ENCODE data around the gene CD274.
"Not testable (repeated sequence)": the region's sequence is repeated elsewhere in the genome, so short reads cannot be mapped to it uniquely, and the experiment has no call there.

The CD274 gene

DNA sequence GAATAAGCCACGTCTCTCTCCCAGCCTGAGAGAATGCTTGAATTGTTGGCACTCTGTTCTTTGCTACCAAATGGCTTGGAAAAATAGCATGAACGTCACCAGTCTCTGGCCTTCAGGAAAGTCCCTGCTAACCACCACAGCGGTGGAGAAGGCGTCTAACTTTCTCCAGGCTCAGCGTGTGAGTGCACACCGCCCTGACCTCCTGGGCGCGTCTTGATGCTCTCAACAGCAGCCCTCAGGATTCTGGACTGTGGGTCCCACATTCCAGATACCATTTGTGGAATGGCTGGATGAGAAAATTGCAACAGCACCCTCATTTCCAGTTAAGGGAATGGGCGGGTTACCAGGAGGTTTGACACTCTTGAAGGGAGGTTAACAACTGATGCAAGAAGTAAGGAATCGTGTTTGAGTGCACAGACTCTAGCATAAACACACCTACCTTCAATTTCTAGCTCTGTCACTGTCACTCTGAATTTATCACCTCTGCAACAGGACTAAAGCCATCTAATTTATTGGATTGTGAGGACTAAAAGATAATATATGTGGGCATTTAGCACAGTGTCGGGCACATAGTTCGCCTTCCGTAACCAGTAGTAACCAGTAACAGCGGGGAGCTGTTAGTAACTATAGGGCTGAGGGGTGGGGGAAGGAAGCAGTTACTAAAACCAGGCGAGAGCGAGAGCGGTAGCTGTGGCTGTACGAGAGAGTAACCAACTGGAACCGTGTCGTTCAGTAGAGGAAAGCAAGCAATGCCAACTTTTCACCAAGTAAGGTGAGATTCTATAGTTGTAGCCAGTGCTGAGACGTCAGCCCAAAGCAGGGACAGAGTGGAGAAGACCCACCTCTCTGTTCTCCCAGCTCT, 11.8 kb upstream of the CD274 start:
- WGBS, result 85% methylated on average over 21 of the region's 21 CpGs
- H3K4me3 ChIP-seq (ENCODE audit: low read length), result peak overlapping the region; percentile 95

DNA sequence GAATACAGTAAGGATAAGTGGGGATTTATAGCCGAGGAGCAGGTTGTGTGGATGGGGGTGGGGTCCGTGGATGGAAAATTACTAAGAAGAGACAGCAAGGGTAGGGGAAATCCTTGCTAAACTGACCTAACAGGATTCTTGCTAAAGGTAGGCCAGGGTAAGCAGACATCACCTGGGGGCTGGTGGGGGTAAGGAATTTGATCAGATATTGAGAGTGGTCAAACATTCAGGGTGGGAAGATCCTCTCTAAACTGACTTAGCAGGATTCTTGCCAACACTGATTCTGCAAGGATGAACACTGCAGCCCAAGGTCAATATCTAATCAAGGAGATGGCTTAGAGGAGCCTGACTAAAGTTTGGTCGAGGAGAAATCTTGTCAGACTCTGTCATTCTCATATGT, 9.9 kb upstream of the CD274 start:
- no peak overlapping the region for H3K27ac ChIP-seq (ENCODE audit: low read depth, low read length)
- H3K4me1 ChIP-seq (ENCODE audit: insufficient read depth, low read length), result peaks cover 6% of the 10 kb centered on the region; the same call in 1 of the 2 replicates
- peaks cover 7% of the 10 kb centered on the region for H3K36me3 ChIP-seq (ENCODE audit: insufficient read depth, low read length)
- H3K4me3 ChIP-seq (ENCODE audit: low read length), result no peak overlapping the region
- no peak overlapping the region for H3K9ac ChIP-seq (ENCODE audit: low read depth, low read length)
- H3K9me3 ChIP-seq (ENCODE audit: insufficient read depth, low read depth, low read length), result 0 out of 2 replicates have a peak, but pooled peaks cover 3% of the 10 kb centered on the region
- no peaks in the 10 kb centered on the region; the same call in 1 of the 2 replicates for H3K27me3 ChIP-seq (ENCODE audit: insufficient read depth, low read length)
- 89% methylated on average over 3 of the region's 3 CpGs for WGBS

More for the DNA sequence above, 11.8 kb upstream of the CD274 start:
- Histone ChIP-seq H3K9ac (ENCODE audit: low read depth, low read length) (peak overlapping the region; percentile 36), H3K9me3 (ENCODE audit: insufficient read depth, low read depth, low read length) (peaks cover 6% of the 10 kb centered on the region; the same call in 1 of the 2 replicates), H3K36me3 (ENCODE audit: insufficient read depth, low read length) (peaks cover 11% of the 10 kb centered on the region), H3K4me1 (ENCODE audit: insufficient read depth, low read length) (peaks cover 6% of the 10 kb centered on the region; the same call in 1 of the 2 replicates), H3K27me3 (ENCODE audit: insufficient read depth, low read length) (no peaks in the 10 kb centered on the region; the same call in 1 of the 2 replicates), H3K27ac (ENCODE audit: low read depth, low read length) (0 out of 2 replicates have a peak overlapping the region, but pooled peaks have one; percentile 12)

DNA sequence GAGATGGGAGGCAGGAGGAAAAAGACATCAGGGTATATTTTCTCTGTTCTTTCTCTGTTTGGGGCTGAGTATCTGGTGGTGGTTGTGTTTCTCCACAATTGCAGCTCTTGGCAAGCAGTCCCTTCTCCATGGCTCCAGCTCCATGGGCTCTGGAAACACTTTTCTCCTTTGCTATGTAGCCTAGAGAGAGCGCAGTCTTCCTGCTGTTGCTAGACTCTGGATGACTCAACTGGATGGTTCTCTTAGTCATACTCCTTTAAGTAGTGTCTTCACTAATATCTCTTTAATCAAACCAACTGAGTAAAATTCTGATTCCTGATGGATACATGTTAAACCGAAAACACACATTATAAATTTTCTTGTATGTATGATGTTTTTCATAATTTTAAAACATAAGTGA, 9.3 kb upstream of the CD274 start:
- H3K27me3 ChIP-seq (ENCODE audit: insufficient read depth, low read length), result no peaks in the 10 kb centered on the region; the same call in 1 of the 2 replicates
- 97% methylated on average over 1 of the region's 2 CpGs for WGBS

DNA sequence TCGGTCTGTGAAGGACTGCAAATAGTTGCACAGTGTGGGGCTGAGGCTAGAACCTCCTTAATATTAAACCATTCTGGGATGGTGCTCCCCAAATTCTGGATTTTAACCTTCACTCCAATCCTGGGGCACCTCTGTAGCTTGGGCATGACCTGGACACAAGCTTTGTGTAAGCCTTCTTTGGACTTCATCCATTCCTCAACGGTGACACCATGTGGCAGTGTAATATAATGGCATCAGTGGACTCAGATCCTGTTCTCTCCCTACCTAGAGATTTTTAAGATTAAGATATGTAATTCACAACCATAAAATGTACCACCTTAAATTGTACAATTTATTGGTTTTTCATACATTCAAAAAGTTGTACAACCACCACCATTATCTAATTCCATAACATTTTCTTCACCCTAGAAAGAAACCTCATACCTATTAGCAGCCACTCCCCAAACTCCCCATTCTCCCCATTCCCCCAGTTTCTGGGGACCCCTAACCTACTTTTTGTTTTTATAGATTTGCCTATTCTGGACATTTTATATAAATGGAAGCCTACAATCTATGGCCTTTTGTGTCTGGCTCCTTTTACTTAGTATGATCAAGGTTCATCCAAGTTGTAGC, 7.8 kb upstream of the CD274 start:
- Histone ChIP-seq H3K9ac (ENCODE audit: low read depth, low read length) (no peak overlapping the region), H3K4me1 (ENCODE audit: insufficient read depth, low read length) (no peaks in the 10 kb centered on the region), H3K4me3 (ENCODE audit: low read length) (no peak overlapping the region), H3K9me3 (ENCODE audit: insufficient read depth, low read depth, low read length) (no peaks in the 10 kb centered on the region), H3K27ac (ENCODE audit: low read depth, low read length) (no peak overlapping the region), H3K27me3 (ENCODE audit: insufficient read depth, low read length) (no peaks in the 10 kb centered on the region; the same call in 1 of the 2 replicates), H3K36me3 (ENCODE audit: insufficient read depth, low read length) (no peaks in the 10 kb centered on the region)
- WGBS, result 51% methylated on average over 2 of the region's 2 CpGs

More for the DNA sequence above, 9.3 kb upstream of the CD274 start:
- Histone ChIP-seq H3K9ac (ENCODE audit: low read depth, low read length) (no peak overlapping the region), H3K36me3 (ENCODE audit: insufficient read depth, low read length) (peaks cover under 1% of the 10 kb centered on the region; the same call in 1 of the 2 replicates), H3K9me3 (ENCODE audit: insufficient read depth, low read depth, low read length) (no peaks in the 10 kb centered on the region), H3K27ac (ENCODE audit: low read depth, low read length) (no peak overlapping the region), H3K4me1 (ENCODE audit: insufficient read depth, low read length) (peaks cover 6% of the 10 kb centered on the region; the same call in 1 of the 2 replicates), H3K4me3 (ENCODE audit: low read length) (no peak overlapping the region)

DNA sequence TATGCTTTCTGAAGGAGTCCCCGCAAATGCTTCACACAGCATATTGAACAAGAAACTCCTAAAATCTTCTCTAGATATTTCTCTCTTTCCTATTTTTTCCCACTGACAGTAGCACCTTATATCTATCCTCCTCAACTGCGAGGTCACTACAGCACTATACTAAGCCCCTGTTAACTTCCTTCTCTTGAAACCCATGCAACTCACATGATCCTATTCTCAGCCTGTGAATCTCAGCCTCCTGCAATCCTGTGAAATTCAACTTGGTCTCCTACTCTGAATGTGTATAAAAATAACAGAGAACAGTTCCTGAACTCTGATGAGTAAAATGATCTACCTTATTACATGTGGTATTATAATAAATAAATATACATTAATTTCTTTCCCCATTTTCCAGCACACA, 6.5 kb upstream of the CD274 start:
- Histone ChIP-seq H3K27ac (ENCODE audit: low read depth, low read length) (no peak overlapping the region), H3K36me3 (ENCODE audit: insufficient read depth, low read length) (no peaks in the 10 kb centered on the region), H3K4me3 (ENCODE audit: low read length) (no peak overlapping the region), H3K9ac (ENCODE audit: low read depth, low read length) (no peak overlapping the region), H3K9me3 (ENCODE audit: insufficient read depth, low read depth, low read length) (no peaks in the 10 kb centered on the region), H3K4me1 (ENCODE audit: insufficient read depth, low read length) (no peaks in the 10 kb centered on the region), H3K27me3 (ENCODE audit: insufficient read depth, low read length) (no peaks in the 10 kb centered on the region; the same call in 1 of the 2 replicates)
- WGBS, result 88% methylated on average over 2 of the region's 2 CpGs

DNA sequence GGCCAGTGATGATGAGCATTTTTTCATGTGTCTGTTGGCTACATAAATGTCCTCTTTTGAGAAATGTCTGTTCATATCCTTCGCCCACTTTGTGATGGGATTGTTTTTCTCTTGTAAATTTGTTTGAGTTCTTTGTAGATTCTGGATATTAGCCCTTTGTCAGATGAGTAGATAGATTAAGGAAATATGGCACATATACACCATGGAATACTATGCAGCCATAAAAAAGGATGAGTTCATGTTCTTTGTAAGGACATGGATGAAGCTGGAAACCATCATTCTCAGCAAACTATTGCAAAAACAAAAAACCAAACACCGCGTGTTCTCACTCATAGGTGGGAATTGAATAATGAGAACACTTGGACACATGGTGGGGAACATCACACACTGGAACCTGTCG, 5.2 kb upstream of the CD274 start:
- not testable (repeated sequence) for H3K27me3 ChIP-seq (ENCODE audit: insufficient read depth, low read length); H3K9ac ChIP-seq (ENCODE audit: low read depth, low read length); H3K4me3 ChIP-seq (ENCODE audit: low read length); H3K36me3 ChIP-seq (ENCODE audit: insufficient read depth, low read length); H3K9me3 ChIP-seq (ENCODE audit: insufficient read depth, low read depth, low read length); H3K4me1 ChIP-seq (ENCODE audit: insufficient read depth, low read length); H3K27ac ChIP-seq (ENCODE audit: low read depth, low read length)
- WGBS, result 95% methylated on average over 4 of the region's 4 CpGs

DNA sequence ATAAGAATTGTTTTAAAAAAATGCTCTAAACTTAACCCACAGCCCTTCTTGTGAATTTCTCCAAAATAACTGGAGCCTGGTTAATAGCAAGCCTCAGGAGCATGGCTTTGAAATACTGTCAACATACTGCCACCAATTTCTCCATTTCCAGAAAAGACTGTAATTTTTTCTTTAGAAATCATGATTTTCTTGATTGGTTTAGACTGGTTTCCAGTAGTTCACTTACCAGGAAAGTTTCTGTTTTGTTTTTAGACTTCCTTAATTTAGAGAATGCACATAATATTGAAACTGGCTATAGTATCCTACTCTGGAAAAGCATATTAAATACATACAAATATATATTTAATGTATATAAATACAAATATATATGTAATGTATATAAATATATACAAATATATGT, 4.5 kb upstream of the CD274 start:
- no peaks in the 10 kb centered on the region for H3K36me3 ChIP-seq (ENCODE audit: insufficient read depth, low read length)
- H3K27me3 ChIP-seq (ENCODE audit: insufficient read depth, low read length), result no peaks in the 10 kb centered on the region; the same call in 1 of the 2 replicates
- no peak overlapping the region for H3K9ac ChIP-seq (ENCODE audit: low read depth, low read length)
- no peaks in the 10 kb centered on the region for H3K4me1 ChIP-seq (ENCODE audit: insufficient read depth, low read length)
- no peak overlapping the region for H3K4me3 ChIP-seq (ENCODE audit: low read length)
- no peaks in the 10 kb centered on the region for H3K9me3 ChIP-seq (ENCODE audit: insufficient read depth, low read depth, low read length)
- no peak overlapping the region for H3K27ac ChIP-seq (ENCODE audit: low read depth, low read length)

DNA sequence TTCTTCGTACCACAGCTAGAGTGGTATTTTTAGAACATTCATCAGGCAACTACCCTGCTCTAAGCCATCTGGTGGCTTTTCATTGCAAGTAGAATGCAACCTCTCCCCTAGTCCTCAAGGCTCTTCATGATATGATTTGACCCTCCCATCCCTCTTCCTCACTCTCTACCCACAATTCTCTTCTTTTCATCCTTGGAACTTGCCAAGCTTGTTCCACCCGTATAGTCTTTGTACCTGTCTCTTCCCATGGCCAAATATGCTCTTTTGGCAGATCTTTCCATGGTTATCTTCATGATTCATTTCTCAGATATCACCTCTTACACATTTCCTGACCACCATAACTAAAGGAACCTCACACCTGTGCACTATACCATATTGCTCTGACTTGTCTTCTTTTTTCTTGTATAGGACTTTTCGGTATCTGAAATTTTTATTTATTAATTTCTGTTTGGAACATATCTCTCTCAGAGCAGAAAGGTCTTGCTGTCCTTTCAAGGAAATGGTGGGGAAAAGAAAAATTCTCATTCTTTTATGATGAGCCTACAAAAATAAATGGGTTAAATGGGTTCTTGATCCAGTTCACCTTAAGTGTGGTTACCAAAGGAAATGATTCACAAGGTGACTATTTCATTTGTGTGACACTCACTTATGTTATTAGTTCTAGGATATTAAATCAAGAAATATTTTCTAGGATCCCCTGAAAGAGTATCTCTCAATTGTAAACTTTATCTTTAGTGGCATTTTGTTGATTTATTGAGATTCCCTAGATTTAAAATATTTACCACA, 3.7 kb upstream of the CD274 start:
- no peak overlapping the region for H3K9ac ChIP-seq (ENCODE audit: low read depth, low read length)
- H3K9me3 ChIP-seq (ENCODE audit: insufficient read depth, low read depth, low read length), result no peaks in the 10 kb centered on the region
- H3K27ac ChIP-seq (ENCODE audit: low read depth, low read length), result no peak overlapping the region
- H3K4me1 ChIP-seq (ENCODE audit: insufficient read depth, low read length), result no peaks in the 10 kb centered on the region
- 92% methylated on average over 2 of the region's 3 CpGs for WGBS
- H3K27me3 ChIP-seq (ENCODE audit: insufficient read depth, low read length), result no peaks in the 10 kb centered on the region; the same call in 1 of the 2 replicates
- no peaks in the 10 kb centered on the region for H3K36me3 ChIP-seq (ENCODE audit: insufficient read depth, low read length)
- H3K4me3 ChIP-seq (ENCODE audit: low read length), result no peak overlapping the region

DNA sequence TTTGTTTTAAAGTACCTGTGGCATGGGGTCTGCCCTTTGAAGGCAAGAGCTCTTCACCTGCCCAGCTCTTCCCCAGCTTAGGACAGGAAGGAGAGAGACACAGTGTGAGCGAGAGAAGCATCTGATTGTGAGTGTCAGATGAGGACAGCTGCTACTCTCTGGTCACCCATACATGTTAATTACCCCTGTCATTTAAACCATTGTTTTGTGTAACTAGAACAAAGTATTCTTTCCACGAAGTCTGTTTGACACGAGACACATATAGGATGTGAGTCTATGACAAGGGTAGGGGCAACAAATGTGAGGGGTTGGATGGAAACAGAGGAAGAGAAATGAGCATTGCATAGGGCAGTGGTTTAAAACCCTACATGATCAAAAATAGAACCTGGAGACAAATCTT, 3.0 kb upstream of the CD274 start:
- Histone ChIP-seq H3K4me1 (ENCODE audit: insufficient read depth, low read length) (no peaks in the 10 kb centered on the region), H3K27ac (ENCODE audit: low read depth, low read length) (no peak overlapping the region), H3K4me3 (ENCODE audit: low read length) (no peak overlapping the region), H3K9ac (ENCODE audit: low read depth, low read length) (no peak overlapping the region), H3K36me3 (ENCODE audit: insufficient read depth, low read length) (no peaks in the 10 kb centered on the region), H3K9me3 (ENCODE audit: insufficient read depth, low read depth, low read length) (no peaks in the 10 kb centered on the region), H3K27me3 (ENCODE audit: insufficient read depth, low read length) (no peaks in the 10 kb centered on the region; the same call in 1 of the 2 replicates)
- WGBS, result 88% methylated on average over 3 of the region's 3 CpGs

DNA sequence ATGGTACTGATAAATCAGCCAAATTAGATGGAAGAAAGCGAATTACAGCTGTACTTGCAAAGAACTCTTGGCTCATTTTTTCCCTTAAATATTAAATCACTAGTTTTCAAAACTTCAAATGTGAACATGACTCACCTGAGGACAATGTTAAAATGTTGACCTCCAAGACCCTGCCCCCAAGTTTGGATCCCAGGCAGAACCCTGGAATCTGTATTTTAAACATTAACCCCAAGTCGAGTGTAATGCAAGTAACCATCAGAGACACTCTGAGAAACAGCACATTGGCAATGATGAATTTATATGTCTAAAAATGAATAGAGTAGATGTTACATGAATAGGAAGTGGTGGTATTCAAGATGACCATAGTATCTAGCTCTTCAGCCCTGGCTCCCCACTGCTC, 2.3 kb upstream of the CD274 start:
- WGBS, result 92% methylated on average over 2 of the region's 2 CpGs
- H3K4me1 ChIP-seq (ENCODE audit: insufficient read depth, low read length), result no peaks in the 10 kb centered on the region
- no peak overlapping the region for H3K4me3 ChIP-seq (ENCODE audit: low read length)
- no peaks in the 10 kb centered on the region for H3K36me3 ChIP-seq (ENCODE audit: insufficient read depth, low read length)
- no peak overlapping the region for H3K27ac ChIP-seq (ENCODE audit: low read depth, low read length)
- no peaks in the 10 kb centered on the region; the same call in 1 of the 2 replicates for H3K27me3 ChIP-seq (ENCODE audit: insufficient read depth, low read length)
- H3K9me3 ChIP-seq (ENCODE audit: insufficient read depth, low read depth, low read length), result no peaks in the 10 kb centered on the region
- no peak overlapping the region for H3K9ac ChIP-seq (ENCODE audit: low read depth, low read length)
